ENCODE results near the gene TMEM244. TPM values are rescaled to one million over a fixed set of nuclear protein-coding genes. Genes with fewer than 3 reads are reported as not detected.

Gene TMEM244
- total and polyA plus RNA-seq, 9 of the 15 experiments (the other 6 are each of a cell fraction or from before 2014, with no cell fraction given): not detected

- H4K20me1 ChIP-seq (replicated peaks; ENCODE audit: control insufficient read depth, insufficient read depth, low read length): no peaks in the 10 kb centered on the region
- H3K9me1 ChIP-seq (ENCODE audit: control insufficient read depth, insufficient read depth, low read length): no peaks in the 10 kb centered on the region
- 27% methylated on average over 6 of the region's 6 CpGs for WGBS (ENCODE audit: insufficient coverage, low coverage, missing lambda C conversion rate)
- no peak for DNase-seq (ENCODE audit: extremely low read depth in 1 of 4, low spot score in 3 of 4)
- FAIRE-seq: no peak
- ChIA-PET POLR2A (interaction anchor here (0.6 kb wide), 1 partner anchor 1078 kb away, joined by 3 read pairs; no protein-coding TSS in a partner anchor), CTCF (ENCODE audit: low intra/inter-chr PET ratio) (no interaction called here)
- H2AFZ ChIP-seq (ENCODE audit: low read depth, low read length): peak overlapping the region; percentile 22; the same call in 1 of the 2 replicates
- no peak overlapping the region for H3K4me3 ChIP-seq
- H3K4me2 ChIP-seq (ENCODE audit: insufficient read depth, low read length): no peak overlapping the region
- ATAC-seq: no peak
- H3K27ac ChIP-seq (ENCODE audit: extremely low read depth, low read depth, low read length): no peak overlapping the region
- TF ChIP-seq ATF1 (CRISPR knock-in tag; IDR thresholded peaks at IDR 0.05): no peak
- TF ChIP-seq ATF1 (tag; IDR thresholded peaks at IDR 0.05): no peak
- no peak for TF ChIP-seq XRCC3 (IDR thresholded peaks at IDR 0.05)
- TF ChIP-seq EWSR1 (IDR thresholded peaks at IDR 0.05; ENCODE audit: borderline replicate concordance, low read depth, partially characterized antibody): no peak
- no peak for TF ChIP-seq NELFE (IDR thresholded peaks at IDR 0.05; ENCODE audit: insufficient read depth, insufficient read length)
- TF ChIP-seq SRSF3 (IDR thresholded peaks at IDR 0.05; ENCODE audit: insufficient read depth, low read length): no peak
- no peak for TF ChIP-seq RAD51 (IDR thresholded peaks at IDR 0.05; ENCODE audit: borderline replicate concordance, low read depth)
- no peak for TF ChIP-seq ETS1 (conservative IDR thresholded peaks at IDR 0.05; ENCODE audit: control insufficient read depth, low read depth, low read length)
- no peak for TF ChIP-seq FOXK2 (conservative IDR thresholded peaks at IDR 0.05 in 1 of 2, IDR thresholded peaks at IDR 0.05 in 1 of 2; ENCODE audit: low read depth in 2 of 2)
- H3K27me3 ChIP-seq (ENCODE audit: control insufficient read depth in 2 of 2, insufficient read depth in 2 of 2, low read length in 2 of 2): no peaks in the 10 kb centered on the region
- no TSS peak for BruUV-seq (replicated peaks)
- intact Hi-C loops (cut with micrococcal nuclease): no loop called here
- H3K4me1 ChIP-seq (replicated peaks in 1 of 2; ENCODE audit: control insufficient read depth in 2 of 2, insufficient read depth in 2 of 2, low read length in 2 of 2): no peaks in the 10 kb centered on the region
- in situ Hi-C loops (cut with MboI): loop anchor here (10.0 kb wide), 1 partner anchor 281 kb away; no protein-coding TSS in a partner anchor
- H3K9me3 ChIP-seq (replicated peaks; ENCODE audit: control insufficient read depth, insufficient read depth, low read depth, low read length): no peaks in the 10 kb centered on the region
- no peaks in the 10 kb centered on the region for H3K79me2 ChIP-seq (ENCODE audit: control insufficient read depth, insufficient read depth, low read length)
- H3K36me3 ChIP-seq (ENCODE audit: control insufficient read depth, insufficient read depth, low read length): no peaks in the 10 kb centered on the region
- H3K9ac ChIP-seq (ENCODE audit: insufficient read depth in 1 of 2, low read depth in 2 of 2, low read length in 2 of 2): no peak overlapping the region
Measured at GRCh38 chr6:129875610-129876520, 14.8 kb upstream of the TMEM244 start.

Data from K562 (cell line).